HPDE6-E6E7 (cell line): ENCODE measurements around the gene TCF20.
A peak's percentile ranks its signal among the peaks of the same experiment; 100 is the strongest.

Experiments
- DNase-seq: peaks from one replicate; pipeline ENCODE4 v3.0.0; 2011; ENCODE audit warnings: missing footprints; ENCODE audit errors: extremely low spot score

TCF20 gene

DNA sequence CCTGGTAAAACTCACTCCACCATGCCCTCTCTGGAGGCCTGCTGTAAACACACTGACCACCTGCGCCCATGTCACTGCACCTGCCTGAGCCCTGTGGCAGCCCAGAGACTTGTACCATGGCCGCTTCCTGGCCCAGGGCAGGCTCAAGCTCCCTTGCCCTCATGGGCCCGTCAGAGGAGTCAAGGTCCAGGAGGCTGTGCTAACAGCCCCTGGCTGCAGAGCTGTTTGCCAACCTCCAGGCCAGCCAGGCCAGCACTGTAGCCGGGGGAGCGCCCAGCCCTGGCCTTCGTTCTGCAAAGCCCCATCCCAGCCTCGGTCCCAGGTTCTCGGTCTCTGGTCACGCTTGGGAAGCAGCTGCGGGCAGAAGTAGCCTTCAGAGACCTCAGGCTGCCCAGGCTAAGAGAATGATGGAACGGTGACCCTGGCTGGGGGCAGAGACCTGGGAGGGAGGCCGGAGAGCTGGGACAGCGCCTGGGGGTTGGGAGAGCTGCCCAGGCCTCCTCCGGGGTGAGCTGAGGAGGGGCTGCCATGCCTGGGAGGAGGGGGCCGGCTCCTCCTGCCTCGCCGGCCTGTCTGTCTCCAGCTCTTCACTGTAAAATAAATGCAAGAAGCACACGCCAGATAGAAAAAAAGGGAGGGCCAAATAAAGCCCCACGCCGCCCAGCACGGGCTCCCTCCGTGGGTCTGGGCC lies 11.9 kb upstream of the TCF20 start:
- no peak for DNase-seq

DNA sequence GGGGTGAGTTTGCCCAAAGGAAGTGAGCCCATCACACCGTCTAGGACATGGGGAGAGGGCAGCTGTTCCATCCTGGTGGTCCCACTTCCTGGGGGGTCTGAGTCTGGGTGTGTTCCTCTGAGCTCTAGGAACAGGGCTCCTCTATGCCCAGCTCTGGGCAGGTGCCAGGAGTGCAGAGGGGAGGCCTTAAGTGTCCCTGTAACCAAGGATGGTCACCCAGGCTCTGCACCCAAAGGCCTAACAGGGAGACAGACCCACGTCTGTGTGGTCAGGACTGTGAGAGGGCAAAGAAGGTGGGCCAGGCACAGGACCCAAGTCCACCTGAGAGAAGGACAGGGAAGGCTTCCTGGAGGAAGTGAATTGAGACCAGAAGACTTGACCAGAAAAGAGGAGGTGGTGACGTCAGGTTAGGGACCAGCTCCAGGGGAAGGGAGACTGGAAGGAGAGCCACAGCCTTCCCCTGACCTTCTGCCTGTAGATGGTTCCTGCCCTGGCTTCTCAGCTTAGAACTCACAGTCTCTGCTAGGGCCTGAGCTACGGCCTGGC lies 11.3 kb upstream of the TCF20 start:
- DNase-seq: no peak

DNA sequence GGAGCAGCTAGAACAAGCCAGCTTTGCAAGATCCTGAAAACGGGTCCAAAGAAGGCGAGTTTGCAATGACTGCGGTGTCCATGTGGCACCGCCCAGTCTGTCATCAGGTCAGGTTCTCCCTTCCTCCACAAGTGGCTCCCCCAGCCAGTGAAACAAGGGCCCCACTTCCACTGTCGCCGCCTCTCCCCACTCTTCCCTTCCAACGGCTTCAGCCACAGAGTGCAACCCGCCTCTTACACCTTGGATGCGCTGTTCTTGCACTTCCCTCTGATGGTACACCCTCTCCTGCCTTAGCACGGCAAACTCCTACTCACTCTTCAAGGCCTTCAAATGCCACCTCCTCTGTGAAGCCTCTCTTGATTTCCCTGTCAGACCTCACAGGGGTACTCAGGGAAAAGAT lies 10.8 kb upstream of the TCF20 start:
- no peak for DNase-seq

DNA sequence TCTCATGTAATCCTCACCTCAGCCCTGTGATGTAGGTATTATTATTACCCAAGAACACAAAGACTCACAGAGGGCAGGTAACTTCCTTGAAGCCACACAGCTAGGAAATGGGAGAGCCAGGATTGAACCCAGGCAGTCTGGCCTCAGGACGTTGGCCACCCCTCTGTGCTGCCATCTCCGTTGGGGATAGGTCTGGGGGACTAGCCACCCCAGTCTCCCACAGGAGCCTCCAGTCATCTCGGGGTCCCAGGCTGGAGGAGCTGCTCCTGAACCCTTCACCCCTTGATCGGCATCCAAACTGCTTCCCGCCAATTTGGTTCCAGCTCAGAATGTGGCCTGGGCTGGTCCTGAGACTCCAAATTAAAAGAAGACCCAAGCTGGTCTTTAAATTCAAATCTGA lies 10.4 kb upstream of the TCF20 start:
- no peak for DNase-seq

DNA sequence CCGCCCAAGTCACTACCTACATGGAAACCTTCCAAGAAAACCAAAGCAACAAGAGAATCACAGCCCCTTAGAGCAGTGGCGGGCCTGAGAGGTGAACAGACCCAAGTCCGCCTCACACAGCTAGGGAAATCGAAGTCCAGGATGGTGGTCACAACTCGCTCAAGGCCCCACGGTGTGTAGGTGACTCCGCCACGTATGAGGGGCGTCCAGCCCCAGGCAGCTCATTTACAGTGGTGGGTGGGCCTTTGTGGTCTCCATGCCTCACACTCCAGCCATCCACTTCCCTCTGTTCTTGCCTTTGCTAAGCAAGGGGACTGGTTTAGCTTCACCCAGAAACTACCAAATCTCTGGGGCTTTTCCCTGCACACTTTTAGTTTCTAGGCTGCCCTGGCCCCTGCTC lies 9.7 kb upstream of the TCF20 start:
- DNase-seq: no peak

DNA sequence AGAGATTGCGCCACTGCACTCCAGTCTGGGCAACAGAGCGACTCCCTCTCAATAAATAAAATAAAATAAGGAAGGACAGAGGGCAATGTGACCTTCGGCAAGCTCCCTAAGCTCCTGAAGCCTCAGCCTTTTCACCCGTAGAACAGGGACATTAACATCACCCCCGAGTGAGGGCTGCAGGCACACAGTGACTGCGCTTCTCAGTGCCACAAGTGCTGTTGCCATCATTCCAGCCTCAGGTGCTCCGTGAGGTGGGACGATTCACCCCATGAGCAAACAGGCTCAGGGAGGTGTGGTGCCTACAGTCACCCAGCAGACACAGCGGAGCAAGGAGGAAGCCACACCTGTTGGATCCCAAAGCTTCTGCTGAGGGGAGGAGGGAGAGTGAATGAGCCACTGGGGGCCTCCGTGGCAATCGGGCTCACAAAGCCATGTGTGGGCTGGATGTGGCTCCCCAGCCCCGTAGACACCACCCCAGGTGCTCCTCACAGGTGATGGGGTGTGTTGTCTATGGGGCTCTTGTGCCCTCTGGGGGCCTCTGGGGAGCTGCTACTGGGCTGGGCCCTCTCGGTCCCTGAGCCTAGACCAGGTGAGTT lies 9.1 kb upstream of the TCF20 start:
- DNase-seq: no peak

DNA sequence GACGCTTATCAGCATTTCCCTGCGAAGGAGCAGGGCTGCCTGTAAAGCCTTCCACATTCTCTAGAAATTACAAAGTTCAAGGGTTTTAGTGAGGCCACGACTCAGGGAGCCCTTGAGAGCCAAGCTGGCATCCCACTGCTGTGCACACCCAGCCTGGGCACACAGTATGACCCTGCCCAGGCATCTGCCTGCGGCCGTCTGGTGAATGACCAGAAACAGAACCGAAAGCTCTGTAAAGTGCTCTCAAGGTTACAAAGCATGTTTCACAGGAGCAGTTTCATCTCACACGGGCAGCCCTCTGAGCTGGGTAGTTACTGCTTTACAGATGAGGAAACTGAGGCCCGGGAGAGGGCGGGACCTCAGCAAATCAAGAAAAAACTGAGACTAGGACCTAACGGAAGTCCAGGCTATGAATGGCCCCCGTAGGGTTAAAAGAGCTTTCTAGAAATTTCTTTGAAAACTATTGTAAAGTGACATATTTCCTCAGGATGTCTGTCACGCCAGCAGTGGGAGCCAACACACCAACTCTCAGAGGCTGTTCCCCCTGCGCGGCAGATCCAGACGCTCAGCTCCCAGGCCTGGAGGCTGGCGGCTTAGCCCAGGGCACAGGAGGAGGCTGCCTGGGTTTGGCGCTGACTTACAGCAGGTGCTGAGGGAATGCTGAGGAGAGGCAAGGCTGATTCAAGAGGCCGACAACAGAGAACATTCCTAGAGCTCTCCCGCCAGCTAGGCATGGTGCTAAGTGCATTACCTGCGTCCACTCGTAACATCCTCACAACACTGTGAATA lies 7.7 kb upstream of the TCF20 start:
- DNase-seq: no peak

DNA sequence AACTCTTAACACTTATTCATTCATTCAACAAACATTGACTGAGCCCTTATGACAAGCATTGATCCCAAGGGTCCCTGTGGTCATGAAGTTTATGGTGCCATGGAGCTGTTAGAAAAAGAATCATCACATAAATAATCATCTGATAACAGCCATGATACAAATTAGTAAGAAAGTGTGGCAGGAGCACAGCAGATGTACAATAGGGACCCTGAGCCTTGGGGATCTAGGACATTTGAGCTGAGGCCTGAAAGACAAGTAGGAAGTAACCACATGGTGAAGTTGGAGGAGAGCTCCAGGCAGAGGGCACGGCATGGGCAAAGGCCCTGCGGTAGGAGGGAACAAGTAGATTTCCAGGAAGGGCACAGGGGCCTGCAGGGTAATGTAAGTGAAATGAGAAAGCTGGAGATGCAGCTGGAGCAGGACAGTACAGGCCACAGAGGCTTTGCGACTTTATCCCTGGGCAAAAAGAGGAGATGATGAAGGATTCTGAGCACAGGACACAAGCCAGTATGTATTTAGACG lies 6.8 kb upstream of the TCF20 start:
- DNase-seq: no peak

DNA sequence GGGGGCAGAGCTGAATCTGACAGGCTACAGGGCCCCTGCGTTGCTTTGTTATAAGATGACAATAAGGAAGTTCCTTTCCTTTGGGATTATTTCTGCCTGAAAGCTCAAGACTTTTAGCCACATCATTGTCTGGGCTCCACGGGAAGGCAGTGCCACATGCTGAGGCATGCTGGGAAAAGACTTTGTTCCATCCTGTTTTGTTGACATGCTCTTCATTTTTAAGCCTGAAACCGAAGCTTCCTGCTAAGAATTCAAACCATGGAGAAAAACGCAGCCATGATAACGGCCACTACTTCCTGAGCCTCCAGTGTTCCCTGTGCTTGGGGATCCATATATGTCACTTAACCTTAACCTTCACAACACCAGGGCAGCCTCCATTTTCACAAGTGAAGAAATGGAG lies 5.5 kb upstream of the TCF20 start:
- DNase-seq: no peak

DNA sequence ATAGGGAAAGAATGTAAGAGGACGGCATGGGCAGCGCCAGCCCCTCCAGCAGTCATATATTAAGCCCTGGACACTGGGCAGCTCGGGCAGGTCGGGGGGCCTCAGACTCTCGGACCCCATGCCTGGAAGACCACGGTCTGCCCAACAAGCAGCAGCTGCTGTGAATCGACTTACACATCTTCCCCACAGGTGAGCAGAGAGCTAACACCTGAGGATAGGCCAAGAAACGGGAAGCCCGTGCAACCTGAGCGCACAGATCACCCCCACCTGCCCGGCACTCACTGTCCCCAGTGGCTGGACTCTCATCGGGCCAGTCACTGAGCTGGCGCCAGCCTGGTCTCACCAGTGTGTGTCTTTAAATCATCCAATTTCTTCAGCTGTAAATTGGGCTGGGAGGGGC lies 4.7 kb upstream of the TCF20 start:
- DNase-seq: no peak

DNA sequence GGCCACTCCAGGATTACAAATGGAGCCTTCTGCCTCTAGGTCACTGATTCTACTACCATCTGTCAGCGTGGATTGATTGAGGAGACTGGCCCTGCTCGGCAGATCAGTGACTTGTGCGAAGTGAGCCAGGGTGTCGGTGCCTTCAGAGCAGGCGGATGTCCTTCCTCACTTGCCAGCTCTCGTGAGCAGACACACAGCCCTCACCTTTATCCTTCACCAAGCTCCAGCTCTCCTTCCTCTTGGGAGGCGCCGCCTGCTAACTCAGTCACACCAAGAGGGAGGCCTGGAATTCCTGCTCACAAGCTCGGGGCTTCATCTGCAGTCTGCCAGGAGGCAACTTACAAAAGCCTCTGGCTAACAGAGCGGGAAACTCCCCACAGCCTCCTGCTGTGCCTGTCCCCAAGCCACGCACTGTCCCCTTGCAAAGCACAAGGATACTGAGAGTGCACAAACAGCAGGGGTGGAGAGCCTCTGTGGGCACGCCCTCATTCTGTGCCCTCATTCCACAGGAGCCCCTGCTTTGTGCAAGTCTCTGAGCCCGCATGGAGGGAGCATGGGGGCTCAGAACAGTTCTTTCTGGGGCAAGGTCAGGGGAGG lies 3.5 kb upstream of the TCF20 start:
- DNase-seq: no peak

DNA sequence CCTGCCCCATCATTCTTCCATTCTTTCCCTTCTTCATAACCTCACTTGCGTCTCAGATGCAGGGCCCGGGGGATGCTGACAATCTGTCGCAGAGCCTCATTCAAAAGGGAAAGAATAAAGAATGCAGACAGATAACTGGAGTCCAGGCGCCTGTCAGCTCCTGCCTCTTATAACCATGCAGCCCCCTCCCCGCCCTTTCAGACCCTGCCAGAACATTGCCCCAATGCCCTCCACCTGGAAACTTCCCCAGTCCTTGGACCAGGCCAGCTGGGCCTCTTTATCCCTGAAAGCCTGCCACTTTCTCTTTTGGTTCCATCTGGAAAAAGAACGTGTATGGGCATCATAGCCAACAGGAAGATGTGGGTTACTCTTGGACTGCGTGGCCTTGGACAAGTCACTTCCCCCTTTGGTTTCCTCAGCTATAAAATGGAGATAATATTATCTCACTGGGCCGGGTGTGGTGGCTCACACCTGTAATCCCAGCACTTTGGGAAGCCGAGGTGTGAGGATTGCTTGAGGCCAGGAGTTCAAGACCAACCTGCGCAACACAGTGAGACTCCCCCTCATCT lies 2.1 kb upstream of the TCF20 start:
- DNase-seq: no peak

DNA sequence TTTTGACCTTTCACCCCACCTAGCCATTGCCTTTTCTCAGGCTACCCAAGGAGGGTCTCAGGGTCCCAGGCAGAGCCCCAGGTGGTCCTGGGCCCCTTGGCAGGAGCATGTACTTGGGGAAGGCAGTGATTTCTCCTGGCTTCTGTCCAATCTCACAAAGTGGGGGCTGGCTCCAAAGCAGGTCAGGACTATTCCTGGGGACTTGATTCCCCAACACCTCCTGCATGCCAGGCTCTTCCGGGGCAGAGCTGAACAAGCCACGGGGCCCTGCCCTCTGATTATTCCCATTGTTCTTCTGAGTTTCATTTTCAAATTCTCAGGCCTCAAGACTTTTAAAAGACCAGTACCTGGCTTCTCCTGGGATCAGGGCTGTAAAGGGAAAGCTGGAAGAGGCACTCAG lies 1.5 kb upstream of the TCF20 start:
- DNase-seq: peak; percentile 43

DNA sequence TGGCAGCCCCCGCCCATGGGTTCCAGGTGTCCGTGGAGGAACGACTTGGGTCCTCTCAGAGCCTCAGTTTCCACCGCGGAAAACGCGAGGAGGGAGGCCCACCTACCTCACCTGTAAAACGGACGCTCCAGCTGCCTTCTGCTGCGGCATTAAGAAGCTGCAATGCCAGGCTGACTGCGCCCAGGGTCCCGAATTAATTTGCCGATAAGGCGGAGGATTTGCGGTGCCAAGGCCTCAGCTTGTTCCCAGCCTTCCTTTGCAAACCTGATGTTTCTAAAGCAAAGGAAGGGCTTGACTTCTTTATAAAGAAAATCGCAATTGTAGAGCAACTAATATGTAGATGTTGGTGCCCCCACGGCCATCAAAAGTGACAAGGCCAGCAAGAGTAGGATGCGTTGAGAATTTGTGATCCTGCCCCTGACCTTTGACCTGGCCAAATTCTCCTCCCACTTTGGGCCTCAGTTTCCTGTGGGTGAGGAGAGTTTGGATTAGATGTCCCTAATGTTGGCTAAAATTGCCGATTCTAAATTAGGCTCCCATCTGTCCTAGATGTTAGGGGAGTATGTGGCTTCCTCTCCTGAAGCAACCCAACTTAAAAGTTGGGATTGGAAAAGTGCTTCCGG lies 849 bp upstream of the TCF20 start:
- DNase-seq: no peak

DNA sequence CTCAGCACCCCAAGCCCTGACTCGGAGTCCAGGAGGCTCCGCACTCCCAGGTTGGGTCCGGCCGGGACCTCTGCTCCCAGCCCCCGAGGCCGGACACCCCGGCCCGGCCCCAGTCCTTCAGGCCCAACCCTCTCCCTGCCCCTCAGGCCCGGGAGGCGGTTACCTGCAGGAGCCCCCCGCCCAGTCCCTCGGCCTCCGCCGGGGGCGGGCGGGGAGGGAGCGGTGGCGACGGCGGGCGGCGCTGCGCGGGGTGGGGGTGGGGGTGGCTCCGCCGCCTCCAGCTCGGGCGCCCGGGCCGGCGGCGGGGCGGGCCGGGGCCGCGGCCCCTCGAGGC lies 310 bp downstream of the TCF20 start:
- DNase-seq: peak; percentile 35

DNA sequence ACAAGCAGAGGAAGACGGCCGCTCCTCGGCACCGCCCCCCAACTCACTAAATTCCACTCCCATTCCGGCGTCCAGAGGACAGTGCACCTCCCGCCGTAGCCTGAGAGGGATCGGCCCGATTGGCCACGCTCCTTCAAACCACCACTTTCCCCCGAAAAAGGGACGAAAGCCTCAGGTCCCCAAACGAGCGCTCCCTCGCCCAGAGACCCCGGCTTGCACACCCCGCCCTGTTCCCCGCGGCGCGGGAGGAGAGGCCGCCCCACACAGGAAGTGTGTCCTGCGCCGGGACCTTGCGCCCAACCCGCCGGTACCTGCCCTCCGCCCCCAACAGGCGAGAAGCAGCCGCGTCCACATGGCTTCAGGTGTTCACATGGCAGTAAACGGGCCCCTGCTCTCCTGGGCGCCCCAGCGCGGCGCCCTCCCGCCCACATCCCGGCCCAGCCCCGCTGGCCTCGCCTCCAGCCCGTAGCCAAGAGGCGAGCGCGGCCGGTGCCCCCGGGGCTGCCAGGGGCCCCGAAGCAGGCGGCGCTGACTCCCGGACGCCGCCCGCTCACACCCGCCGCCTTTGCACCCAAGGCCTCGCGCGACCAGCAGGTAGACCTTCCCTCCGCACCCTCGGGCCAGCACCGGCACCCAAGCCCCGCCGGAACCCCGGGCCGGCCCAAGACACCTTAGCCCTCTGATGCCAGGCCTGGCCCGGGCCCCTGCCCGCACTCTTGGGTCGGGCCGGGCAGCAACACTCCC lies 849 bp downstream of the TCF20 start:
- DNase-seq: peak; percentile 69

DNA sequence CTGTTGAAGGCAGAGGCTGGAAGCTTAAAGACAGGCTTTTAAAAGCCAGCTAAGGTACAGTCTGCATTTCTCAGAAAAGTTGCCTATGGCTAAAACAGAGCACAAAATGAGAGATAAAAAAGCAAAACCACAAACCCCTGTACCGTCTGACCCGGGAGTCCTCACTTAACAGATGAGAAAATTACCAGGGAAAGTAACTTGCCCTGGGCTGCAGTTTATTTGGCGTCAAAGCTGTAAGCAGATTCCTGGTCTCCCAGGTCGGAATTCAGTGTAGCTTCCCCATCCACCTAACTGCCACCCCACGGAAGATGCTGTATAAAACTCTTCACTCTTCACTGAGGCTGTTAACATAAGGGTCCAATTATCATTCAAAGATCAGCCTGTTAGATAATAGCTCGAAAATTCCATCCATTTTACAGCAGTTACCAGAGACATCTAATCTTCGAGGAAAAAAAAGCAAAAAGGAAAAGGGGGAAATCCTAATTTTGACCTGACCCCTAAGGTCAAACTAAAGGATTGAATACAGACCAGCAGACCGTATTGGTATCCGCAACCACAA lies 1.5 kb downstream of the TCF20 start:
- no peak for DNase-seq

DNA sequence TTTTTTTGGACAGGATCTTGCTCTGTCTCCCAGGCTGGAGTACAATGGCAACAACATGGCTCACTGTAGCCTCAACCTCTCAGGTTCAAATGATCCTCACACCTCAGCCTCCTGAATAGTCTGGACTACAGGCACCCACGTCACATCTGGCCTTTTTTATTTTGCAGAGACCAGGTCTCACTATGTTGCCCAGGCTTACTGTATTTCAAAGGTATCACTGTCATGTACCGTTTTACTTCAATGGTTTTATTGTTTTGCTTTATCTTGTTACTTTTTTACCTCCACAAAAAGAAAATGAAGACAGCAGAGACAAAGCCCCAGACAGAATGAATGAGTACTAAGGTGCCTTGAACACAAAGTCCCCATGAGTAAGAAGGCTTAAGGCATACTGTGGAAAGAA lies 5.1 kb downstream of the TCF20 start:
- DNase-seq: no peak

DNA sequence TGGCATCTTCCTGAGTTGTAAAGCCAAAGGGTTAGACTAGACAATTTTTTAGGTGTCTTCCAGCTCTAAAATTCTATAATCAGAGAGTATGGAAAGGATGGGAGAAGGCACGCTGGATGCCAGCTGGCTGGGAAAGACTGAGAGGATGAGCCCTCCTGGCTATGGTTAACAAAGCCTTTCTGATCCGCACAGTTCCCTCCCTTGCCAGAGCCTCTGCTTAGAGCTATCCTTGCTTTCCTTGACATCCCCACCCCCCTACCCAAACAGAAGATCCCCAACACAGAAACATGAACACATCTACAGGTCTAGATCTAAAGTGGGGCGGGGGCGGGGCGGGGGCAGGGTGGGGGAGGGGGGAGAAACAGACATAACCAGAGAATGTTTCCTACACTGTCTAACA lies 6.5 kb downstream of the TCF20 start:
- DNase-seq: no peak

DNA sequence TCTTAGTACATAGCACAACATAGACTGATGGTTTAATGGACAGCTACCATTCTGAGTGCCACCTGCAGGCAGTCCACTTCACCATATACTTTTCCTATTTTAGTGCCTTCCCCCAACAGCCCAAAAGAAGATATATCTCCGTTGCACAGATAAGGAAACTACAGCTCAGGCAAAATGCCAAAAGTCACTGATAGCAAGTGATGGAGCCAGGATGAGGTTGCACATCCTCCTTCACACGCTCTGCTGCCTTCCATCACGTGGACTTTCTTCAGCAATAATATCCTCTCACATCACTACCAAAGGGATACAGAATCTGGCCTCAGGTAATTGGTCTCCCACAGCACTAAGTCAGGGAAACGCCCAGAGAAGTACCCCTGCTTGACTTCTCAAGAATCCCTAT lies 7.5 kb downstream of the TCF20 start:
- no peak for DNase-seq

DNA sequence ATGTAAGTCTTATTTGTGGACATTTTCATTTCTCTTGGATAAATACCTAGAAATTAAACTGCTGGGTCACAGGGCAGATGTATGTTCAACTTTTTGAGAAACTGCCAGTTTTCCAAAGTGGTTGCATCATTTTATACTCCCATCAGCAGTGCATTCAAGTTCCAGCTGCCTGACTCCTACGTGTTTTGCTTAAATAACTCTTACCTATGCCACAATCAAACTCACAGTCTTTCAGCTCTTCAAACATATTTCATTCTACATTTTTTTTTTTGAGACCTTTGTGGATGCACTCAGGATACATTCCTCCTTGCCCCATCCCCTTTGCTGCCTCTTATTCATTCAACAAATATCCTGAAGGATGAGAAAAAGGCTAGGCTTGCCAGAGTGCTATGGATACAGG lies 9.2 kb downstream of the TCF20 start:
- no peak for DNase-seq
